Hepatocyte (in vitro differentiated cells): ENCODE data around the gene CARD19.

Experiments
- CTCF ChIP-seq: fragments of 200-600 bp; sonication (generic); IDR thresholded peaks from 2 replicates; pipeline ENCODE4 v1.5.1; 2016; ENCODE audit warnings: antibody characterized with exemption, mild to moderate bottlenecking; ENCODE audit not compliant: poor library complexity
- EZH2phosphoT487 ChIP-seq: fragments of 200-600 bp; sonication (generic); IDR thresholded peaks from one replicate; pipeline ENCODE4 v1.6.1; 2018; ENCODE audit warnings: antibody characterized with exemption, mild to moderate bottlenecking, low read depth, moderate library complexity; ENCODE audit not compliant: unreplicated experiment, severe bottlenecking

DNA sequence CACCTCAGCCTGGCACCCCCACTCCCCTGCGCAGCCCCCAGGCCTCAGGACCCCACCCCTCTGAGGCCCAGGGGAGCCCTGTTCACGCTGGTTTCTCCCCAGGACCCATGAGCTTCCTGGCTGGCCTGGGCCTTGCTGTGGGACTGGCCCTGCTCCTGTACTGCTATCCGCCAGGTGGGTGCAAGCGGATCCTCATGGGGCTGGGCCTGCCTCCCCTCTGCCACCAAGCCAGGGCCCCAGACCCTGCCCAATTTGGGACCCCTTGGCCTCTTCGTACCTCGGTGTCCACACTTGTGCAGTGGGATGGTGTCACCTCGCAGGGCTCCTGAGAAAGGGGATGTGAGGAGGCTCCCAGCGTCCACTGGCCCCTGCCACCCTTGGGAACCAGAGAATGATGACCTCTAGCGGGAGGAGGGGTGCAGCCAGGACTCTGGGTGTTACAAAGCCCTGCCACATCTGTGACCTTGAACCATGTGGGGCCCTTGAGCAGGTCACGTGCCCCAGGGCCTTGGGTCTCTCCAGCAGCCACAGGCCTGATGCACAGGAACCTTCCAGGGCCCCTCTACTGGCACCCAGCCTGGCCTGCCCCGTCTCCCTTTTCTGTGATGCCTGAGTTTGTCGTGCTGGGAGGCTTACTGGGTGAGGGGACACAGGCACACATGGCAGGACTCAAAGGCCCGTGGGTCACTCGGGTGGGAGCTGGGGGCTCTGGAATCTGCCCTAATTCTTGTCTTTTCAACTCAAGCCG lies 16.3 kb downstream of the CARD19 start:
- TF ChIP-seq CTCF = no peak
- no peak for TF ChIP-seq EZH2phosphoT487
